GM19468 (cell line): ENCODE data around the gene NFATC1.
"Not testable (repeated sequence)": the region's sequence is repeated elsewhere in the genome, so short reads cannot be mapped to it uniquely, and the experiment has no call there.

Source experiments
- ATAC-seq: cut with Tn5 transposase; IDR thresholded peaks from one replicate; pipeline ENCODE4 v1.9.1; 2021; ENCODE audit warnings: mild to moderate bottlenecking, moderate library complexity, moderate number of reproducible peaks; ENCODE audit not compliant: unreplicated experiment; ENCODE audit errors: extremely low read depth

The NFATC1 gene

GRCh38 chr18:79374408-79375171 lies 21.1 kb upstream of the NFATC1 start:
- peak; percentile 83 for ATAC-seq

- ATAC-seq = no peak
Measured at GRCh38 chr18:79375441-79376154, 20.1 kb upstream of the NFATC1 start.

GRCh38 chr18:79376661-79377060 lies 19.1 kb upstream of the NFATC1 start:
- not testable (repeated sequence) for ATAC-seq

GRCh38 chr18:79377187-79377891 lies 18.4 kb upstream of the NFATC1 start:
- ATAC-seq = no peak

- peak; percentile 42 for ATAC-seq
Measured at GRCh38 chr18:79378536-79379250, 17.0 kb upstream of the NFATC1 start.

GRCh38 chr18:79379251-79379905 lies 16.4 kb upstream of the NFATC1 start:
- no peak for ATAC-seq

- ATAC-seq = no peak
Measured at GRCh38 chr18:79379931-79380815, 15.6 kb upstream of the NFATC1 start.

GRCh38 chr18:79380816-79381806 lies 14.6 kb upstream of the NFATC1 start:
- ATAC-seq = no peak

- ATAC-seq = no peak
Measured at GRCh38 chr18:79381811-79382311, 13.9 kb upstream of the NFATC1 start.

GRCh38 chr18:79382681-79383387 lies 12.9 kb upstream of the NFATC1 start:
- ATAC-seq = no peak

GRCh38 chr18:79383388-79384056 lies 12.2 kb upstream of the NFATC1 start:
- ATAC-seq = no peak

- ATAC-seq = no peak
Measured at GRCh38 chr18:79384151-79384807, 11.5 kb upstream of the NFATC1 start.

GRCh38 chr18:79384834-79385233 lies 10.9 kb upstream of the NFATC1 start:
- ATAC-seq = no peak

- no peak for ATAC-seq
Measured at GRCh38 chr18:79385326-79385707, 10.4 kb upstream of the NFATC1 start.

- ATAC-seq = no peak
Measured at GRCh38 chr18:79385708-79386341, 9.9 kb upstream of the NFATC1 start.

GRCh38 chr18:79386547-79386946 lies 9.2 kb upstream of the NFATC1 start:
- ATAC-seq = no peak
